Nephron (organoid): ENCODE data around the gene PLEKHA7.
A peak's percentile ranks its signal among the peaks of the same experiment; 100 is the strongest.
"Not testable (repeated sequence)": the region's sequence is repeated elsewhere in the genome, so short reads cannot be mapped to it uniquely, and the experiment has no call there.

Source experiments
- H3K27ac Mint-ChIP-seq, 3 experiments: 2 replicates each; pipeline ENCODE4 v1.8.0; 2020; ENCODE audit warnings: mixed read lengths in 3 of 3, mild to moderate bottlenecking in 2 of 3, moderate library complexity in 1 of 3
- H3K27me3 Mint-ChIP-seq: 2 replicates; pipeline ENCODE4 v1.8.0; 2021; ENCODE audit warnings: low read depth, mild to moderate bottlenecking, moderate library complexity, mixed read lengths
- H3K36me3 Mint-ChIP-seq: 2 replicates; pipeline ENCODE4 v1.8.0; 2020; ENCODE audit warnings: low read depth, mixed read lengths
- H3K4me1 Mint-ChIP-seq: 2 replicates; pipeline ENCODE4 v1.8.0; 2020; ENCODE audit warnings: mixed read lengths
- H3K4me3 Mint-ChIP-seq, 3 experiments: 2 replicates each; pipeline ENCODE4 v1.8.0; 2020; ENCODE audit warnings: mild to moderate bottlenecking in 3 of 3, mixed read lengths in 3 of 3, moderate library complexity in 2 of 3
- H3K9me3 Mint-ChIP-seq: 2 replicates; pipeline ENCODE4 v1.8.0; 2020; ENCODE audit warnings: mixed read lengths
- TF ChIP-seq, protein P1 (sequence below), 3 experiments: fragments of 200-600 bp; sonication (generic); IDR thresholded peaks; one replicate each; pipeline ENCODE4 v1.5.0; 2021; ENCODE audit warnings: antibody characterized with exemption in 3 of 3; ENCODE audit not compliant: unreplicated experiment in 3 of 3

Gene PLEKHA7

DNA sequence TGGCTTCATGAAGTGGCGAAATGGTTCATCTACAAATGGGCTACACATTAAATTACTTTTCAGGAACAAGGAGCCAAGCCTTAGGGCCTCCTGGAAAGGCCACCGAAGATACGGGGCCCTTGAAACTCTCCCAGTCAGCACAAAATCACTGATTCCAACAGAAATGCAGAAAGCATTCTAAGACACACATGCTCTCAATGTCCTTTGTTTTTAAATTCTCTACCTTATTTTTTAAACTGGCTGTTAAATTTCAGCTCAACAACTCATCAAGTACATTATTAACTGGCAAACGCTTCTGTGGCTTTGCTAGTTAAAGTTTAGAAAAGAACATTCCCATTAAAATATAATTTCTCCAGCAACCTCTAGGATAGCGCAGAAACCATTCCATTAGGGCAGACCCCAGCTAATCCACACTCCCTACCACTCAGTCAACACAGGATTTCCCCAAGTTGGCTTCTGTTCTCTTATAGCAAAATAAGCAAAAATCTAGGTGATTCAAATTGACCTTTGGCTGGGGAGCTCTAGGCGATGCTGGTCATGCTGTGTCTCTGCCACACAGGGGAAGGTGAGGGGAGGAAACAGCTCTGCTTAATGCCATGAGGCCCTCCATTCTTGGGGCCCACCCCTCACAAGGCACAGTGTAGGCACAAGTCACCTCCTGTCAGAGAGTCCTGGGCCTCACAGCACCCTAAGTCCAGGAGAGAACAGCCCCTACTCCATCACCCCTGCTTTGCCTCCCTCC is 47.1 kb downstream of the PLEKHA7 start:
- H3K27me3 Mint-ChIP-seq = no peaks in the 10 kb centered on the region
- TF ChIP-seq, protein P1, sequence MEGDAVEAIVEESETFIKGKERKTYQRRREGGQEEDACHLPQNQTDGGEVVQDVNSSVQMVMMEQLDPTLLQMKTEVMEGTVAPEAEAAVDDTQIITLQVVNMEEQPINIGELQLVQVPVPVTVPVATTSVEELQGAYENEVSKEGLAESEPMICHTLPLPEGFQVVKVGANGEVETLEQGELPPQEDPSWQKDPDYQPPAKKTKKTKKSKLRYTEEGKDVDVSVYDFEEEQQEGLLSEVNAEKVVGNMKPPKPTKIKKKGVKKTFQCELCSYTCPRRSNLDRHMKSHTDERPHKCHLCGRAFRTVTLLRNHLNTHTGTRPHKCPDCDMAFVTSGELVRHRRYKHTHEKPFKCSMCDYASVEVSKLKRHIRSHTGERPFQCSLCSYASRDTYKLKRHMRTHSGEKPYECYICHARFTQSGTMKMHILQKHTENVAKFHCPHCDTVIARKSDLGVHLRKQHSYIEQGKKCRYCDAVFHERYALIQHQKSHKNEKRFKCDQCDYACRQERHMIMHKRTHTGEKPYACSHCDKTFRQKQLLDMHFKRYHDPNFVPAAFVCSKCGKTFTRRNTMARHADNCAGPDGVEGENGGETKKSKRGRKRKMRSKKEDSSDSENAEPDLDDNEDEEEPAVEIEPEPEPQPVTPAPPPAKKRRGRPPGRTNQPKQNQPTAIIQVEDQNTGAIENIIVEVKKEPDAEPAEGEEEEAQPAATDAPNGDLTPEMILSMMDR (IDR thresholded peaks at IDR 0.05; ENCODE audit: unreplicated experiment in 3 of 3) = no peak
- peaks cover 14% of the 10 kb centered on the region for H3K4me1 Mint-ChIP-seq
- H3K9me3 Mint-ChIP-seq = no peaks in the 10 kb centered on the region
- H3K36me3 Mint-ChIP-seq = no peaks in the 10 kb centered on the region
- peak overlapping the region; percentile 90 to 98 (median 96) for H3K27ac Mint-ChIP-seq
- peak overlapping the region in 2 of 3 experiments; percentile 5 to 42 for H3K4me3 Mint-ChIP-seq

DNA sequence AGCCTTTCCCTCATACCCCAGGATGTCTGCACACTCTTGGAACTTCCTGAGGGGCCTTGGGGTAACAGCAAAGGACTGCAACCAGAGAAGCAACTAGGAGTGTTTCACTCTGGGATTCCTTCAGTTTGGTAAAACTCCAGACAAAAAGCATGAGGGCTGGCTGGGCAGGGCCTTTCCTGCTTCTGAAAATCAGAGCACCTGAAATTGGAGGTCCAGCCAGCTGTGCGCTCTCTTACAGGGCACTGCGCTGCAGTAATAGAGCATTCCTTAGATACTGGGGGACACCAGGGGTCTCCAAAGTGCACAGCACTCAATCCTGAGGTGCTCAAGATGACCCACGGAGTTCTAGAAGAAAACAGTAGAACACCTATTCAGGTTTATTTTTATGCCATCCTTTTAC is 49.7 kb downstream of the PLEKHA7 start:
- Mint-ChIP-seq H3K27ac (peak overlapping the region in 1 of 3 experiments; percentile 98), H3K9me3 (no peaks in the 10 kb centered on the region), H3K36me3 (no peaks in the 10 kb centered on the region), H3K4me1 (peaks cover 14% of the 10 kb centered on the region), H3K4me3 (no peak overlapping the region), H3K27me3 (no peaks in the 10 kb centered on the region)
- TF ChIP-seq, protein P1 (IDR thresholded peaks at IDR 0.05; ENCODE audit: unreplicated experiment in 3 of 3) = no peak

DNA sequence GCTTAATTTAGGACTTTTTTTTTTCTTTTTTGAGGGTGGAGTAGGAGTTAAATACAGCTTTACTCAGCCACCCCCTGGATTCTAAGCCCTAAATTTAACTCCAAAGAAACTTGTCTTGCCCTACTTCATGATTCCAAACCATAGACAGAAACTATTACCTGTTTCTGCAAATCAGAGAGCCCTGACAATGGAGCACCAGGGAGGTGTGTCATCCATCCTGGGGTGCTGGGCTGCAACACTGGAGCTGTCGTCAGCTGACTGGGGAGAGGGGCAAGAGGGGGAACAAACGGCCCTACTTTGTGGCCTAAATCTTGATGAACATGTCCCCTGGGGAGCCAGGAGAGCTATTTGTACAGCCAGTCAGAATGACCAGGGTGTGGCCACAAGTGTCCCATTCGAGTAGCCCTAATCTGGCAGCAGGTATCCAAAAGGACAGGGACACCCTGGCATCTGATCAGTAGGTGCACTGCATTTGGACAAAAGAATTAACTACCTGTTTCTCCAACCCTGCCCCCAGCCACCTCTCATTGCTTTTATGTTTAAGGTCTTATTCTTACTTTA is 50.8 kb downstream of the PLEKHA7 start:
- TF ChIP-seq, protein P1 (IDR thresholded peaks at IDR 0.05; ENCODE audit: unreplicated experiment in 3 of 3) = no peak
- peak overlapping the region in 1 of 3 experiments; percentile 98 for H3K27ac Mint-ChIP-seq
- H3K9me3 Mint-ChIP-seq = no peaks in the 10 kb centered on the region
- peaks cover 6% of the 10 kb centered on the region for H3K4me1 Mint-ChIP-seq
- H3K4me3 Mint-ChIP-seq = no peak overlapping the region
- H3K36me3 Mint-ChIP-seq = no peaks in the 10 kb centered on the region
- no peaks in the 10 kb centered on the region for H3K27me3 Mint-ChIP-seq

DNA sequence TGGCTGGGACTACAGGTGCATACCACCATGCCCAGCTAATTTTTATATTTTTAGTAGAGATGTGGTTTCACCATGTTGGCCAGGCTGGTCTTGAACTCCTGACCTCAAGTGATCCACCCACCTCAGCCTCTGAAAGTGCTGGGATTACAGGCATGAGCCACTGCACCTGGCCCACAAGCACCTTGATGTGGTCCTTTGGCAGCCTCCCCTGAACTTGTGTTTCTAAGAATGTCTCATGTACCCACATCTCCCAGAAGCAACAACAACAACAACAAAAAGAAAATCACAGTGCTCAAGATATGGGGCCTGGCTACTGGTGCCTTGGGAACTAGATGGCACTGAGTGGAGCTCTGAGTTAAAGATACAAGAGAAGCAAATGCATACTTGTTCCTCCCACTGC is 51.6 kb downstream of the PLEKHA7 start:
- not testable (repeated sequence) for H3K27me3 Mint-ChIP-seq, H3K9me3 Mint-ChIP-seq, H3K4me3 Mint-ChIP-seq, H3K36me3 Mint-ChIP-seq, H3K4me1 Mint-ChIP-seq
- peak overlapping the region in 1 of 3 experiments; percentile 61 for H3K27ac Mint-ChIP-seq

DNA sequence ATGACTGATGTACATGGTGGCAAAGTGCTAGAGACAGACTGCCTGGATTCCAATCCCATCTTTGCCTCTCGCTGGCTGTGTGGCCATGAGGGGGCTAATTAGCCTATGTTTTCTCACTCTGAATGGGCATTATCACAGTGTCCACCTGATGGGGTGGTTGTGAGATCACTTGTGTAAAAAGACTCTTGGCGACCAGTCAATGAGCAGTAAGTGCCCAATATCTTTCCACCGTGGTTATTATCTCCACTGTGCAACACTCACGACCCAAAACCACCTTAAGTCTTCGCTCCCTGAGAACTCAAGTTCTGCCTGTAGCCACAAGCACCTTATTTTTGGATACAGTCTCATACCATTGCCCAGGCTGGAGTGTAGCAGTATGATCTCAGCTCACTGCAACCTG is 52.1 kb downstream of the PLEKHA7 start:
- H3K36me3 Mint-ChIP-seq = no peaks in the 10 kb centered on the region
- peaks cover 5% of the 10 kb centered on the region for H3K4me1 Mint-ChIP-seq
- no peak overlapping the region for H3K4me3 Mint-ChIP-seq
- TF ChIP-seq, protein P1 (IDR thresholded peaks at IDR 0.05; ENCODE audit: unreplicated experiment in 3 of 3) = no peak
- no peaks in the 10 kb centered on the region for H3K9me3 Mint-ChIP-seq
- no peak overlapping the region for H3K27ac Mint-ChIP-seq
- no peaks in the 10 kb centered on the region for H3K27me3 Mint-ChIP-seq

DNA sequence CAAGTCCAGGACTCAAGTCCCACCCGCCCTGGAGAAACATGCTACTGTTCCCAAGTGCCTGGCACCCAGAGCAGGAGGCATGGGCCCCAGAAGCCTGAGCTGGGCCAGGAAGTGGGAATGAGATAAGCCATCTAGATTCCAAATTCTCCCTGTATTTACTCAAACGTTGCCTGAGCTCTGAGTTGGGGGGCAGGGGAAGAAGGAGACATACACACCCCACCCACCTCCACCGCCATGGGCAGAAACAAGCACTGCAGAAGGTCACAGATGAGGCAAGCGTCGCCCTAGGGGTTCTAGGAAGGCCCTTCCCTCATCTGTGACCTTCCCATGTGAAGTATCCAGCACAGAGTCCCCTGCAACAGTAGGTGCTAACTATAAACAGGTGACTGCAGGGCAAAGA is 54.0 kb downstream of the PLEKHA7 start:
- no peaks in the 10 kb centered on the region for H3K9me3 Mint-ChIP-seq
- H3K27ac Mint-ChIP-seq = peak overlapping the region; percentile 28 to 88 (median 45)
- no peaks in the 10 kb centered on the region for H3K36me3 Mint-ChIP-seq
- H3K4me3 Mint-ChIP-seq = no peak overlapping the region
- no peaks in the 10 kb centered on the region for H3K4me1 Mint-ChIP-seq
- TF ChIP-seq, protein P1 (IDR thresholded peaks at IDR 0.05; ENCODE audit: unreplicated experiment in 3 of 3) = no peak
- H3K27me3 Mint-ChIP-seq = no peaks in the 10 kb centered on the region
